BE2C (cell line): Measurements from ENCODE around the gene ELFN2.
"Not testable (repeated sequence)": the region's sequence is repeated elsewhere in the genome, so short reads cannot be mapped to it uniquely, and the experiment has no call there.

ENCODE experiments used
- DNase-seq: peaks from one replicate; pipeline ENCODE4 v3.0.0-alpha.2; 2020
- H3K27me3 ChIP-seq: fragments of 250-450 bp; sonication (Bioruptor Pico); 2 replicates; pipeline ENCODE4 v1.5.1; 2020; ENCODE audit warnings: mild to moderate bottlenecking
- H3K36me3 ChIP-seq: fragments of 250-450 bp; sonication (Bioruptor Pico); 2 replicates; pipeline ENCODE4 v1.5.1; 2020; ENCODE audit warnings: mild to moderate bottlenecking
- H3K4me1 ChIP-seq: fragments of 250-450 bp; sonication (Bioruptor Pico); 2 replicates; pipeline ENCODE4 v1.5.1; 2020
- H3K4me3 ChIP-seq: 2 replicates; pipeline ENCODE4 v1.5.1; 2011; ENCODE audit warnings: low read depth, low read length
- H3K9me3 ChIP-seq: fragments of 250-450 bp; sonication (Bioruptor Pico); 2 replicates; pipeline ENCODE4 v1.5.1; 2020
- TF ChIP-seq, protein P1 (sequence below): IDR thresholded peaks from 2 replicates; pipeline ENCODE4 v1.5.1; 2012; ENCODE audit warnings: mild to moderate bottlenecking, low read depth, low read length

Gene ELFN2

DNA sequence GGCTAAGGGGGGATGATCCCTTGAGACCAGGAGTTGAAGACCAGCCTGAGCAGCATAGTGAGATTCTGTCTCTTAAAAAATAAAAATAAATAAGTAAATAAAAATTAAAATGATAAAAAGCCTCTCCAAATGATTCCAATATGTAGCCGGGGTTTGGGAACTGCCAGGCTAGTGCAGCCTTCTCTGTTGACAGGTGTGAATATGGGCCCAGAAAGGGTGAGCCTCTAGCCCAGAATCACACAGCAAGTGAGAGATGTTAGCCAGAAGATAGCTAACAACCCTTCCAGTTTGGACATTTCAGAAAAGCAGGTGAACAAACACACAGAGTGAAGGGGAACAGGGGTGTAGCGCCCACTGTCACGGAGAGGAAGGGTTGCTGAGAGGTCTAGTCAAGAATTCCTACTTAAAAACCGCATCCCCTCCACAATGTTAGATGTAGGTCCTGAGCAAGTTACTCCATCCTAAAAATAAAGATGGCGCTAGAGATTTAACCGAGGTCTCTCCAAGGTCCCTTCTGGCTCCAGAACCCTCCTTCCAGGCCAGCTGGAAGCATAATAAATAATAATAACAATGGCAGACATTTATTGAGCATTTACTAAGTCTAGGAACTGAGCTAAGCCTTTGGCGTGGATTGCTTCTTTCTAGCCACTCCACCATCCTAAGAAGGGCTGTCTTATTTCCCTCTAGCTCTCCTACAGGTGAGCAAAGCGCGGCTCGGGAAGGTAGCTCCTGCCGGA lies 93.4 kb downstream of the ELFN2 start:
- Histone ChIP-seq H3K4me1 (peaks cover 9% of the 10 kb centered on the region), H3K9me3 (no peaks in the 10 kb centered on the region), H3K27me3 (peaks cover 25% of the 10 kb centered on the region), H3K36me3 (no peaks in the 10 kb centered on the region), H3K4me3 (no peak overlapping the region)
- TF ChIP-seq, protein P1, sequence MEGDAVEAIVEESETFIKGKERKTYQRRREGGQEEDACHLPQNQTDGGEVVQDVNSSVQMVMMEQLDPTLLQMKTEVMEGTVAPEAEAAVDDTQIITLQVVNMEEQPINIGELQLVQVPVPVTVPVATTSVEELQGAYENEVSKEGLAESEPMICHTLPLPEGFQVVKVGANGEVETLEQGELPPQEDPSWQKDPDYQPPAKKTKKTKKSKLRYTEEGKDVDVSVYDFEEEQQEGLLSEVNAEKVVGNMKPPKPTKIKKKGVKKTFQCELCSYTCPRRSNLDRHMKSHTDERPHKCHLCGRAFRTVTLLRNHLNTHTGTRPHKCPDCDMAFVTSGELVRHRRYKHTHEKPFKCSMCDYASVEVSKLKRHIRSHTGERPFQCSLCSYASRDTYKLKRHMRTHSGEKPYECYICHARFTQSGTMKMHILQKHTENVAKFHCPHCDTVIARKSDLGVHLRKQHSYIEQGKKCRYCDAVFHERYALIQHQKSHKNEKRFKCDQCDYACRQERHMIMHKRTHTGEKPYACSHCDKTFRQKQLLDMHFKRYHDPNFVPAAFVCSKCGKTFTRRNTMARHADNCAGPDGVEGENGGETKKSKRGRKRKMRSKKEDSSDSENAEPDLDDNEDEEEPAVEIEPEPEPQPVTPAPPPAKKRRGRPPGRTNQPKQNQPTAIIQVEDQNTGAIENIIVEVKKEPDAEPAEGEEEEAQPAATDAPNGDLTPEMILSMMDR: no peak
- DNase-seq: no peak

DNA sequence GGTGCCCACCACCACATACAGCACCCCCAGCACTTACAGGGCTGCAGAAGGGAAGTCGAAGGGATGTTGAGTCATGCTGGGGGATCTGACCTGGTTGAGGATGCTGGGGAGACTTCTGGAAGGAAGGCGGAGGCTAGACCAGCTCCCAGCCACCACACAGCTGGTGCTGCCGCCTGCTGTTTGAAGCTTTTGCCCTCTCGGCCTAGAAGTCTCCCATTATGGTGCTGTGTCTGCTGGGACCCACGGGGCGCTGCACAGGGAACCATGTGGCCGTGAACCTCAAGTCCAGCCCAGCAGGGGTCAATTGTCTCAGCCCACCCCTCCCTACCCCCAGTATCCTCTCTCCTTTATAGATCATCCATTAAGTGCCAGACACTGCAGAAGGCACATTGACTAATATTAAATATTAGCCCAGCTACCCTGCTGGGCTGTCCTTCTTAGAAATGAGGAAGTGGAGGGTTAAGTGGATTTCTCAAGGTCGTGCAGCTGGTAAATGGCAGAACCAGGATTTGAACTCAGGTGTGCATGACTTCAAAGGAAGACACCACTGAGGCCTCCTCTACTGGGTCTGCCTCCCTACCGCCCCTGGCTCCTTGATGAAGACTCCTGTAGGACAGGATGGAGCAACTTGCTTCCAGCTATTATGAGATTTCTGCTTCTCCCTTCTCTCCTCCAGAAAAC lies 95.3 kb downstream of the ELFN2 start:
- H3K4me1 ChIP-seq: peaks cover 9% of the 10 kb centered on the region
- TF ChIP-seq, protein P1: no peak
- no peak for DNase-seq
- no peaks in the 10 kb centered on the region for H3K9me3 ChIP-seq
- H3K36me3 ChIP-seq: no peaks in the 10 kb centered on the region
- no peak overlapping the region for H3K4me3 ChIP-seq
- H3K27me3 ChIP-seq: peaks cover 34% of the 10 kb centered on the region

DNA sequence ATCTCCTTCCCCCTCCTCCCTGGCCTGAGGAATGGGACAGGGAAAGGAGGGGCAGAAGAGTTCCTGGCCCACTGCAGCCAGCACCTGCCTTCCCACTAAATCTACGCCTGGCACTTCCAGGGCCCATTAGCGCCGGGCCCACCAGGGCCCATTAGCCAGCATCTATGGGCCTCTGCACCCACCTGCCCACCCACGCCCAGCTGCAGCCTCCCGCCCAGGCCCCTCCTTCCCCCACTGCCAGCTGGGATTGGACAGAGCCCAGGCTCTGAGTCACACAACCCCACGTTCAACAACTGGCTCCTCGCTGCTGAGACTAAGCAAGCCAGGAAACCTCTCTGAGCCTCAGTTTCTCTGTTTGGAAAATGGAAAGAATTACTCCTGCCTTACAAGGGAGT lies 96.2 kb downstream of the ELFN2 start:
- no peaks in the 10 kb centered on the region for H3K36me3 ChIP-seq
- H3K27me3 ChIP-seq: peaks cover 40% of the 10 kb centered on the region
- H3K4me3 ChIP-seq: no peak overlapping the region
- TF ChIP-seq, protein P1: no peak
- no peaks in the 10 kb centered on the region for H3K9me3 ChIP-seq
- DNase-seq: peak; percentile 71
- H3K4me1 ChIP-seq: peaks cover 9% of the 10 kb centered on the region

DNA sequence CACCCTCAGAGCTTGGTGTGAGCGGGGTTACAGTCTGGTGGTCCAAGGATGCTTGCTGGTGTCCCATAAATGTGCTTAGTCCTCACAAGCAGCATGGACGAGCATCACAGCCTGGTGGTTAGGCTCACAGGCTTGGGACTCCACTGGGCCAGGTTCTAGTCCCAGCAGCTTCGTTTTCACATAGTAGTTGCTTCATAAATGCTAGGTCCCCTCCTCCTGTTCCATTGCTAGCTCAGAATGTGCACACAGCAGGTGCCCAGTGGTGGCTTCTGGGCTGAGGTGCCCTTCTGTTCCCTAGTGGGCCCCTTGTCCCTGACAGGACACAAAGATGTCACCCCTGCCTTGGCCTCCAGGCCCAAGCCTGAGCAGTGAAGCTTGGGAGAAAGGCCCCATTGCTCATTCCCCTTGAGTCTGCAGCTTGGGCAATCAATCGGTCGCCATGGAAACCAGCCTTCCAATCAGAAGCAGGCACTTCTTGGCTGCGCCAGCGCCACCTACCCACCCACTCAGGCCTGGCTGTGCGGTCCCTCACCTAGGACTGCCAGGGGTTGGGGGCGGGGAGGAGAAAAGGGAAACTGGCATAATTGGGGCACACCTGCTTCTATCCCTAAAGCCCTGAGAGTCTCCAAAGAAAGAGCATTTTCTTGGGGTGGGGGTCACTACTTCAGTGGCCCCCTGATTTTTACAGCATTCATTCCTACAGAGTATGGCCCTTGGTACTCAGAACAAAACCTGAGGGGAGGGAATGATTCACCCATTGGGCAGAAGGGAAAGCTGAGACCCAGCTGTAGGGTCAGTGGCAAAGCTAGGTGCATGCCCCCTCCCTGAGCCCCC lies 96.9 kb downstream of the ELFN2 start:
- H3K9me3 ChIP-seq: no peaks in the 10 kb centered on the region
- no peak overlapping the region for H3K4me3 ChIP-seq
- H3K36me3 ChIP-seq: no peaks in the 10 kb centered on the region
- H3K27me3 ChIP-seq: peaks cover 37% of the 10 kb centered on the region
- TF ChIP-seq, protein P1: peak; percentile 65
- peaks cover 5% of the 10 kb centered on the region for H3K4me1 ChIP-seq
- DNase-seq: peak; percentile 94

DNA sequence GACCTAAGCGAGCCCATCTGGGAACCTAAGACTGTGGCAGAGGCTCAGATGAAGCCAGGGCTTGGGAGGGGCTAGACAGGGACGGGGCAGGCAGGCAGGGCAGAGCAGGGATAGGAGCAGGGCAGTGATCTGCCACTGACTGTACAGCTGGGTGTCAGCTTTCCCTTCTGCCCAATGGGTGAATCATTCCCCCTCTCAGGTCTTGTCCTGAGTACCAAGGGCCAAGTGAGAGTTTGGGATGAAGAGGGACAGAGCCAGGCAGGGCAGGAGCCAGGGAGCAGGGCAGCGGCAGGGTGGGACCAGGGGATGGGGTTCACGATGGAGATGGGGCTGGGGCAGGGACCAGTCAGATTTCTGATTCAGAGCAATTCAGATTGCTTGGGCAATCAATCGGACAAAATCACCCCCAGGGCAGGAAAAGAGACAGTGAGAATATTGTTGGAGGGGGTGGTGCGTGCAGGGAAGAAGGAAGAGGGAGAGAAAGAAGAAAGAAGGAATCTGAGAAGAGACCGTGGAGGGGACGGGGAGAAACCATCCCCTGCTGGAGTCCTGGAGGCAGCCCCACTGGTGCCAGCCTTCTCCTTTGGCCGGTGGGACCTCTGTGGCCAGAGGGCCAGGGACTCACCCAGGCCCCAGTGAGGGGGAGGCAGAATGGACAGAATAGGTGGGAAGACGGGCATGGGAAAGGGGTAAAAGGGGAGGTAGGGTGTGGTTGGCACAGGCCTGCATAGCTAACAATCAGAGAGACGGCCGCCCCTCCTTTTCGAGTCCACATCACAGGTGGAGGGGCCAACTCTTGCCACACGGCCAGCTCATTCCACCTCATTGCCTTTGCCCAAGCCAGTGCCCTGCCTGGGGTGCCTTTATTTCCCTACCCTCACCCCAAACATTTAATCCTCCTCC lies 97.8 kb downstream of the ELFN2 start:
- Histone ChIP-seq H3K27me3 (peaks cover 37% of the 10 kb centered on the region), H3K4me3 (no peak overlapping the region), H3K9me3 (no peaks in the 10 kb centered on the region), H3K4me1 (peaks cover 5% of the 10 kb centered on the region), H3K36me3 (no peaks in the 10 kb centered on the region)
- TF ChIP-seq, protein P1: no peak
- no peak for DNase-seq

DNA sequence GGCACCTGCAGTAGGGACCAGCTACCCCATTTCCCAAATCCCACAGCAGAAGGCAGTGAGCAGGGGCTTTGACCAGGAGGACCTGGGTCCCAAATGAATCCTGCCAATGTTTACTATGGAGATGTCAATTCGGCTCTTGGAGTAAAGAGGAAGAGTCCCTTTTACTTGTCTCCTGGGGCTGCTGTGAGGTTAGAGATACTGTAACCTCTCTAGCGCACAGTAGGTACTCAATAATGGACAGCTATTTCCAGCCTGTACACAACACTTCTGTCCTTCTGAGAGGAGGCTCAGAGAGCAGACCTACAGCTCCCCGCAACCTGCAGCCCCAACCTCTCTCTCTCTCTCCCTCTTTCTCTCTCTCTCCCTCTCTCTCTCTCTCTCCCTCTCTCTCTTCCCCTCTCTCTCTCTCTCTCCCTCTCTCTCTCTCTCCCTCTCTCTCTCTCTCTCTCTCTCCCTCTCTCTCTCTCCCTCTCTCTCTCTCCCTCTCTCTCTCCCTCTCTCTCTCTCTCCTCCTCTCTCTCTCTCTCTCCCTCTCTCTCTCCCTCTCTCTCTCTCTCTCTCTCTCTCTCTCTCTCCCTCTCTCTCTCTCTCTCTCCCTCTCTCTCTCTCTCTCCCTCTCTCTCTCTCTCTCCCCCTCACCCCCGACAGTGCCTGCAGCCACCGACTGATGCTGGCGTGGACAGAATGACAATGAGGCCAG lies 98.6 kb downstream of the ELFN2 start:
- not testable (repeated sequence) for H3K9me3 ChIP-seq, H3K4me3 ChIP-seq, DNase-seq, H3K36me3 ChIP-seq, H3K4me1 ChIP-seq
- H3K27me3 ChIP-seq: peaks cover 37% of the 10 kb centered on the region
